Naive thymus-derived CD4-positive, alpha-beta T cell (primary cell): Measurements from ENCODE around the gene SCAND1. TPM values are rescaled to one million over a fixed set of nuclear protein-coding genes. Genes with fewer than 3 reads are reported as not detected.
A peak's percentile ranks its signal among the peaks of the same experiment; 100 is the strongest.
"Not testable (repeated sequence)": the region's sequence is repeated elsewhere in the genome, so short reads cannot be mapped to it uniquely, and the experiment has no call there.

Source experiments
- ATAC-seq: fragments of 150-1000 bp; cut with Tn5 transposase; 2 replicates; pipeline ENCODE4 v1.10.0; 2021; ENCODE audit warnings: mild to moderate bottlenecking, moderate library complexity
- CTCF ChIA-PET: fragments of 350-600 bp; sonication (Branson Sonifier 250); formaldehyde crosslinking; loops from one replicate; lab custom pipeline; 2021; ENCODE audit warnings: antibody characterized with exemption; lab: Charles Lee
- POLR2A ChIA-PET: fragments of 350-600 bp; sonication (Branson Sonifier 250); formaldehyde crosslinking; loops from one replicate; lab custom pipeline; 2021; ENCODE audit warnings: antibody characterized with exemption, inconsistent platforms; lab: Charles Lee
- DNase-seq, 9 donors: peaks; one replicate each; pipeline versions ENCODE4 v3.0.0 to v3.0.0-alpha.2; 2020 to 2022; ENCODE audit warnings: mixed read lengths in 1 of 9
- H3K27ac ChIP-seq: one replicate; pipeline ENCODE4 v1.7.0; 2013; ENCODE audit warnings: mild to moderate bottlenecking, low read depth, low read length, moderate library complexity
- H3K27me3 ChIP-seq, 2 donors: one replicate each; pipeline ENCODE4 v1.7.0; 2013; ENCODE audit warnings: low read length in 2 of 2, mild to moderate bottlenecking in 2 of 2, moderate library complexity in 2 of 2; ENCODE audit not compliant: control insufficient read depth in 2 of 2, insufficient read depth in 2 of 2
- H3K36me3 ChIP-seq, 3 experiments: 1 replicate in 2 of 3; 2 replicates in 1 of 3; pipeline ENCODE4 v1.7.0; 2013; ENCODE audit warnings: low read length in 3 of 3, mild to moderate bottlenecking in 3 of 3, moderate library complexity in 1 of 3; ENCODE audit not compliant: insufficient read depth in 3 of 3, control insufficient read depth in 2 of 3
- H3K4me1 ChIP-seq, 2 donors: one replicate each; pipeline ENCODE4 v1.7.0; 2013; ENCODE audit warnings: low read length in 2 of 2, mild to moderate bottlenecking in 2 of 2, moderate library complexity in 1 of 2; ENCODE audit not compliant: control insufficient read depth in 2 of 2, insufficient read depth in 2 of 2
- H3K4me3 ChIP-seq: 2 replicates; pipeline ENCODE4 v1.7.0; 2013; ENCODE audit warnings: mild to moderate bottlenecking, low read length
- H3K9me3 ChIP-seq, 3 experiments: 1 replicate in 2 of 3; 2 replicates in 1 of 3; pipeline ENCODE4 v1.7.0; 2013; ENCODE audit warnings: low read length in 3 of 3; ENCODE audit not compliant: control insufficient read depth in 2 of 3
- H3K27ac Mint-ChIP-seq, 9 donors: one replicate each; pipeline ENCODE4 v1.8.0; 2020 to 2022; ENCODE audit warnings: mixed read lengths in 9 of 9, mild to moderate bottlenecking in 8 of 9, moderate library complexity in 5 of 9, inconsistent platforms in 2 of 9
- H3K27me3 Mint-ChIP-seq, 5 donors: one replicate each; pipeline ENCODE4 v1.8.0; 2021 to 2022; ENCODE audit warnings: mixed read lengths in 5 of 5, mild to moderate bottlenecking in 1 of 5
- H3K36me3 Mint-ChIP-seq, 5 donors: one replicate each; pipeline ENCODE4 v1.8.0; 2020 to 2022; ENCODE audit warnings: mixed read lengths in 5 of 5, mild to moderate bottlenecking in 3 of 5, inconsistent platforms in 1 of 5
- H3K4me1 Mint-ChIP-seq, 7 donors: one replicate each; pipeline ENCODE4 v1.8.0; 2020 to 2022; ENCODE audit warnings: mixed read lengths in 7 of 7, mild to moderate bottlenecking in 3 of 7, inconsistent platforms in 1 of 7
- H3K4me3 Mint-ChIP-seq, 10 donors: one replicate each; pipeline ENCODE4 v1.8.0; 2020 to 2022; ENCODE audit warnings: mild to moderate bottlenecking in 10 of 10, mixed read lengths in 10 of 10, moderate library complexity in 6 of 10, inconsistent platforms in 2 of 10
- H3K9me3 Mint-ChIP-seq, 11 donors: one replicate each; pipeline ENCODE4 v1.8.0; 2020 to 2022; ENCODE audit warnings: mixed read lengths in 11 of 11, mild to moderate bottlenecking in 4 of 11, inconsistent platforms in 1 of 11, moderate library complexity in 1 of 11
- intact Hi-C, 2 donors: fragments of 100-400 bp; cut with micrococcal nuclease; formaldehyde crosslinking; loops; one replicate each; pipeline ENCODE4 v1.15.1; 2023
- polyA plus RNA-seq, 2 donors: library from polyadenylated mRNA; unstranded; fragments of 300-500 nt; fragmentation: Illumina TruSeq; gene quantifications; one replicate each; pipeline ENCODE4 v1.2.3, GENCODE V29; 2021
- total RNA-seq, 6 experiments: library from RNA in 5 of 6; stranded (reverse) in 5 of 6; gene quantifications; 1 replicate in 5 of 6; 2 replicates in 1 of 6; pipeline ENCODE4 v1.2.3 and lab custom pipeline; 2021 to 2026

Gene SCAND1
- total and polyA plus RNA-seq, 7 experiments from 2014 or later: 41.8 to 212 (median 54.2) TPM

GRCh38 chr20:35968930-35969329 lies 14.6 kb upstream of the SCAND1 start:
- no peak overlapping the region for H3K27ac Mint-ChIP-seq
- no peaks in the 10 kb centered on the region for H3K9me3 ChIP-seq
- ChIA-PET POLR2A (interaction anchor here (1.3 kb wide), 1 partner anchor 15 kb away, joined by 3 read pairs; the partner anchor contains the start of gene SCAND1), CTCF (no interaction called here)
- no peaks in the 10 kb centered on the region for H3K9me3 Mint-ChIP-seq
- no peak overlapping the region for H3K4me3 Mint-ChIP-seq
- no peak overlapping the region for H3K4me3 ChIP-seq
- DNase-seq (no peak), ATAC-seq (no peak)
- H3K27ac ChIP-seq: no peak overlapping the region
- intact Hi-C loops: no loop called here
- H3K36me3 ChIP-seq: no peaks in the 10 kb centered on the region
- no peaks in the 10 kb centered on the region for H3K36me3 Mint-ChIP-seq
- peaks cover 0 to 12% (median 0%) of the 10 kb centered on the region in 5 donors for H3K27me3 Mint-ChIP-seq
- no peaks in the 10 kb centered on the region for H3K27me3 ChIP-seq
- no peaks in the 10 kb centered on the region for H3K4me1 ChIP-seq
- H3K4me1 Mint-ChIP-seq: peaks cover 2 to 6% (median 5%) of the 10 kb centered on the region in 7 donors

DNA sequence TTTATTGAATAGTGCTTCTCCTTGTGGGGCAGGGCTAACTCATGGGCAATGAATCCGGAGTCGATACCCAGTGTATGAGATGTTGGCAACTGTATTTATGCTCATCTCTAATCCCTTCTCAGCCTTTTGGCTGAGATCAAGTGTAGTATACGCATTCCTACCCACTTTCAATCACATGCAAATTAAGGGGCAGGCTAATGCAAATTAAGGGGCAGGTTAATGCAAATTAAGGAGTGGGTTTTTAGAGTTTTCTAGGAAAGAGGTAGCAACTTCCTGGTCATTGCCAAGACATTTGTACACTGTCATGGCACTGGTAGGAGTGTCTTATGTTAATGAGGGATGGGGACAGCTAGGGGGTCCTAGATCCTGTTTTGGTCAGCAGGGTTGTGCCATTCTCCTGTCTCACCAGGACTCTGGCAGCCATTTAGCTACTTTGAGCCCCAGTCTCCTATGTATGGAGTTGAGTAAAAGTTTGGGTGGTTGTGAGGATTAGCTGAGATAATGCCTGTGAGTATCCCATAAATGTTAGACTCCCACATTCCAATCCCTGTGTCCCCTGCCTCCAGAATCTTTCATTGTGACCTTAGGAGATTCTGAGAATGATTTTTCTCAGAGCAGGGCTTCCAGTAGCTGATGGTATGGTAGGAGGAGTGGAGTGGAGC lies 13.8 kb upstream of the SCAND1 start, which contains the start of gene CNBD2:
Gene CNBD2, plus strand, starts transcription at position 612 of the 662 bp plus-strand sequence. CDS start 173 bp downstream, outside the sequence.
- POLR2A ChIA-PET: interaction anchor here (1.3 kb wide), 1 partner anchor 14 kb away, joined by 3 read pairs; the partner anchor contains the start of gene SCAND1
- Histone ChIP-seq H3K4me1 (no peaks in the 10 kb centered on the region), H3K9me3 (no peaks in the 10 kb centered on the region), H3K4me3 (no peak within 1 kb of the TSS), H3K27me3 (no peaks in the 10 kb centered on the region), H3K36me3 (no peaks in the 10 kb centered on the region), H3K27ac (no peak within 1 kb of the TSS)
- intact Hi-C loops: no loop called here
- CTCF ChIA-PET: no interaction called here
- Mint-ChIP-seq H3K36me3 (no peaks in the 10 kb centered on the region), H3K4me1 (peaks cover 2 to 6% (median 5%) of the 10 kb centered on the region in 7 donors), H3K27me3 (peaks cover 0 to 12% (median 0%) of the 10 kb centered on the region in 5 donors), H3K27ac (no peak within 1 kb of the TSS), H3K4me3 (no peak within 1 kb of the TSS), H3K9me3 (no peaks in the 10 kb centered on the region)
- DNase-seq: no peak
- ATAC-seq: no peak

DNA sequence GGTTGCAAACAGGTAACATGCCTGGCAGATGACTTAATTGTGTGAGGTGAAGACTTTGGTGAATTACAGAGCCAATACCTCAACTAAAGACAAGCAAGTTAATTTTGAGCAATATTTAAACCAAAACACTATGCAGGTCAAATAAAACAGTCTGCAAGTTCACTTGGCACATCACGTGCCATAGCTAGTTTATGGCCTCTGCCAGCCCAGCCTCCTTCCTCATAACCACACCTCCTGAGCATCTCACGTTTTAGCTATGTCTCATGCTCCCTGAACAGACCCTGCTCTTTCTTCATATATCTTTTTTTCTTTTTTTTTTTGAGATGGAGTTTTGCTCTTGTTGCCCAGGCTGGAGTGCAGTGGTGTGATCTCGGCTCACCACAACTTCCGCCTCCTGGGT lies 9.6 kb upstream of the SCAND1 start:
- peaks cover 0 to 4% (median 0%) of the 10 kb centered on the region in 5 donors for H3K36me3 Mint-ChIP-seq
- no peak overlapping the region for H3K27ac Mint-ChIP-seq
- H3K9me3 Mint-ChIP-seq: peaks cover 0 to 8% (median 0%) of the 10 kb centered on the region in 11 donors
- H3K9me3 ChIP-seq: no peaks in the 10 kb centered on the region
- no peaks in the 10 kb centered on the region for H3K36me3 ChIP-seq
- H3K4me3 Mint-ChIP-seq: no peak overlapping the region
- H3K27me3 Mint-ChIP-seq: peaks cover 0 to 29% (median 0%) of the 10 kb centered on the region in 5 donors
- POLR2A ChIA-PET: interaction anchor here (2.6 kb wide), 1 partner anchor 10 kb away, joined by 10 read pairs; the partner anchor contains the start of gene SCAND1
- CTCF ChIA-PET: no interaction called here
- H3K4me3 ChIP-seq: no peak overlapping the region
- H3K27me3 ChIP-seq: no peaks in the 10 kb centered on the region
- peaks cover 2 to 11% (median 5%) of the 10 kb centered on the region in 7 donors for H3K4me1 Mint-ChIP-seq
- ATAC-seq (no peak), DNase-seq (no peak)
- H3K27ac ChIP-seq: no peak overlapping the region
- intact Hi-C loops: no loop called here
- H3K4me1 ChIP-seq: no peaks in the 10 kb centered on the region

DNA sequence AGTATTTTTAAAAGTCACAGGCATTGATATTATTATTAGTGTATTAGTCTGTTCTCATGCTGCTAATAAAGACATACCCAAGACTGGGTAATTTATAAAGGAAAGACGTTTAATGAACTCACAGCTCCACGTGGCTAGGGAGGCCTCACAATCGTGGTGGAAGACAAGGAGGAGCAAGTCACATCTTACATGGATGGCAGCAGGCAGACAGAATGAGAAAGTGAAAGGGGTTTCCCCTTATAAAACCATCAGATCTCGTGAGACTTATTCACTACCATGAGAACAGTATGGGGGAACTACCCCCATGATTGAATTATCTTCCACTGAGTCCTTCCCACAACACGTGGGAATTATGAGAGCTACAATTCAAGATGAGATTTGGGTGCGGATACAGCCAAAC lies 5.0 kb upstream of the SCAND1 start:
- H3K9me3 ChIP-seq, H3K4me3 Mint-ChIP-seq, H3K27ac ChIP-seq, DNase-seq, H3K9me3 Mint-ChIP-seq, POLR2A ChIA-PET, H3K36me3 ChIP-seq, H3K4me3 ChIP-seq, ATAC-seq, H3K27me3 ChIP-seq, H3K27ac Mint-ChIP-seq, H3K4me1 ChIP-seq, CTCF ChIA-PET, H3K36me3 Mint-ChIP-seq: not testable (repeated sequence)
- H3K4me1 Mint-ChIP-seq: peaks cover 0 to 18% (median 5%) of the 10 kb centered on the region in 7 donors
- H3K27me3 Mint-ChIP-seq: peaks cover 0 to 22% (median 0%) of the 10 kb centered on the region in 5 donors
- intact Hi-C loops: loop anchor here in 1 of 2 donors (10.0 kb wide), 4 partner anchors 506 to 1134 kb away; partner anchors contain the start of genes DSN1, NCOA6 and TRPC4AP

GRCh38 chr20:35956616-35957015 lies 2.3 kb upstream of the SCAND1 start:
- CTCF ChIA-PET: no interaction called here
- intact Hi-C loops: loop anchor here in 1 of 2 donors (10.0 kb wide), 4 partner anchors 508 to 1132 kb away; partner anchors contain the start of genes DSN1, NCOA6 and TRPC4AP
- peak overlapping the region in 3 of 10 donors; percentile 4 to 39 (median 25) for H3K4me3 Mint-ChIP-seq

GRCh38 chr20:35954907-35955251 lies 577 bp upstream of the SCAND1 start:
- ATAC-seq (peak; percentile 1), DNase-seq (peak in 2 of 9 donors; percentile 31 to 44)
- Histone ChIP-seq H3K36me3 (peaks cover 0 to 8% (median 0%) of the 10 kb centered on the region in 3 experiments), H3K9me3 (no peaks in the 10 kb centered on the region), H3K27me3 (no peaks in the 10 kb centered on the region), H3K27ac (peak overlapping the region; percentile 98), H3K4me3 (peak overlapping the region; percentile 84), H3K4me1 (peaks cover 17 to 23% of the 10 kb centered on the region in 2 donors)
- ChIA-PET POLR2A (interaction anchor here (0.6 to 3.9 kb wide), 25 partner anchors 9 to 1961 kb away, joined by 3 to 44 read pairs (median 7); partner anchors contain the start of genes CEP250, CNBD2, CPNE1 and DYNLRB1), CTCF (interaction anchor here (0.6 to 1.7 kb wide), 10 partner anchors 12 to 666 kb away, joined by 3 to 7 read pairs (median 4); partner anchors contain the start of genes AAR2 and RBM39)
- intact Hi-C loops: loop anchor here (1.0 to 10.0 kb wide), 28 partner anchors 38 to 1962 kb away; partner anchors contain the start of genes CEP250 (in 2 of the 2), CPNE1 (in 2 of the 2), ERGIC3 (in 2 of the 2) and PHF20 (in 2 of the 2)
- H3K9me3 Mint-ChIP-seq: peaks cover 0 to 8% (median 0%) of the 10 kb centered on the region in 11 donors
- H3K36me3 Mint-ChIP-seq: peaks cover 0 to 9% (median 4%) of the 10 kb centered on the region in 5 donors
- H3K27ac Mint-ChIP-seq: peak overlapping the region; percentile 96 to 100 (median 99)
- peaks cover 0 to 5% (median 0%) of the 10 kb centered on the region in 5 donors for H3K27me3 Mint-ChIP-seq
- peak overlapping the region; percentile 86 to 99 (median 99) for H3K4me3 Mint-ChIP-seq
- peaks cover 13 to 36% (median 22%) of the 10 kb centered on the region in 7 donors for H3K4me1 Mint-ChIP-seq

More at GRCh38 chr20:35956616-35957015, 2.3 kb upstream of the SCAND1 start:
- Histone ChIP-seq H3K27me3 (no peaks in the 10 kb centered on the region), H3K27ac (no peak overlapping the region), H3K4me3 (no peak overlapping the region), H3K36me3 (peaks cover 0 to 8% (median 0%) of the 10 kb centered on the region in 3 experiments), H3K4me1 (peaks cover 17 to 23% of the 10 kb centered on the region in 2 donors), H3K9me3 (no peaks in the 10 kb centered on the region)
- DNase-seq (no peak), ATAC-seq (no peak)
- H3K4me1 Mint-ChIP-seq: peaks cover 10 to 34% (median 20%) of the 10 kb centered on the region in 7 donors
- peaks cover 0 to 8% (median 0%) of the 10 kb centered on the region in 11 donors for H3K9me3 Mint-ChIP-seq
- H3K27me3 Mint-ChIP-seq: peaks cover 0 to 18% (median 0%) of the 10 kb centered on the region in 5 donors
- H3K27ac Mint-ChIP-seq: peak overlapping the region in 2 of 9 donors; percentile 3 to 39
- peaks cover 0 to 9% (median 4%) of the 10 kb centered on the region in 5 donors for H3K36me3 Mint-ChIP-seq
- POLR2A ChIA-PET: no interaction called here
